MG63 (cell line): ENCODE data around the gene PTPRF. TPM values are rescaled to one million over a fixed set of nuclear protein-coding genes. Genes with fewer than 3 reads are reported as not detected.

ENCODE experiments used
- DNase-seq: peaks from one replicate; pipeline ENCODE4 v3.0.0-alpha.2; 2020
- H3K27me3 ChIP-seq: fragments of 250-450 bp; sonication (Bioruptor Pico); 2 replicates; pipeline ENCODE4 v1.5.1; 2020; ENCODE audit warnings: mild to moderate bottlenecking, moderate library complexity
- H3K36me3 ChIP-seq: fragments of 250-450 bp; sonication (Bioruptor Pico); 2 replicates; pipeline ENCODE4 v1.5.1; 2020; ENCODE audit warnings: mild to moderate bottlenecking, moderate library complexity
- H3K4me3 ChIP-seq: fragments of 250-450 bp; sonication (Bioruptor Pico); 2 replicates; pipeline ENCODE4 v1.5.1; 2020; ENCODE audit warnings: mild to moderate bottlenecking, moderate library complexity
- H3K9me3 ChIP-seq: fragments of 250-450 bp; sonication (Bioruptor Pico); 2 replicates; pipeline ENCODE4 v1.5.1; 2020; ENCODE audit warnings: mild to moderate bottlenecking, moderate library complexity
- total RNA-seq: library from RNA; depleted of rRNA; stranded (reverse); fragments of >200 nt; shearing (Covaris generic); gene quantifications from 2 replicates; pipeline ENCODE4 v1.2.3, GENCODE V29; 2014; ENCODE audit warnings: low replicate concordance

The PTPRF gene
- total RNA-seq, 1 experiment from 2014 or later = 33.0 TPM

DNA sequence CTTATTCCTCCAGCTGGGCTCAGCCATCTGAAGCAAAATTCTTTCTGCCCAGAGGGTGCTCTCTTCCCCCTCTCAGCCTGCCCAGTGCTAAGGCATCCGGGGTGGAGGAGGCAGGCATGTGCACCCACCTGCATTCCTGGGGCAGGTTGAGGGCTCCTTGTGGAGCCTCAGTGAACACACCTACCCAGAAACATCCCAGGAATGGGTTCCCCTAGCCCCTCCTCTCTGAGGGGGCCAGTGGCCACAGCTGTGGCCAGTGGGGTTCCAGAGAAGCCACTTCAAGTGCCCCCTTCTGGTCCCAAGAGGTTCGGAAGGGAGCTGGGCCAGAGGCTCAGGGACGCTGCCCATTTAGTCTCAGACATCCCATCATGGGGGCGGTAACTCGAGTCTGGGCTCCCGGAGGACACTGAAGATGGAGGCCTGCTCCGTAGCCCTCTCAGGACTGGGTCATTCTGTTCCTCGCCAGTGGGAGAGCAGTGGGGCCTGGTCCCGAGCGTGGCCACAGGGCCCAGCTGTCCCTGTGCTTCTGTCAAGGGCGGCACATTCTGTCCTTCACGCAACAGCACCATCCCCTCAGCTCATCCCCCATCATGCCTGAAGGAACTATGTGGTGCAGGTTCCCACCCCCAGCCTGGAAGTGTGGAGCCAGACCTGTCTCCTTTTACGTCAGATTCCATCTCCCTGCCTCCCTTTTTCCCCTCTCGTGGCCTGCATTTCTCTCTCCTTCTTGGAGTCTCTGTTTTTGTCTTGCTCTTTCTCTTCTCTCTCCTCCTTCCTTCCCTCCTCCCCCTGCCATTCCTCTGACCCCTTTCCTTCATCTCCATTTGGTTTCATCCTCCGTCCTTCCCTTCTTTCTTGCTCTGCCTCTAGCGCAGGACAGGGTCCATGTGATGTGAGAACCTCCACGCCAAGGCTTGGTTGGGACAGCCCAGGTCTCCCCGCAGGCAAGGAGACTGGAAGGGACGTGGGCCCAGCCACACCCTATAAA is 69.6 kb downstream of the PTPRF start:
- no peak overlapping the region for H3K4me3 ChIP-seq
- DNase-seq = no peak
- no peaks in the 10 kb centered on the region for H3K9me3 ChIP-seq
- H3K27me3 ChIP-seq = no peaks in the 10 kb centered on the region
- H3K36me3 ChIP-seq = no peaks in the 10 kb centered on the region

DNA sequence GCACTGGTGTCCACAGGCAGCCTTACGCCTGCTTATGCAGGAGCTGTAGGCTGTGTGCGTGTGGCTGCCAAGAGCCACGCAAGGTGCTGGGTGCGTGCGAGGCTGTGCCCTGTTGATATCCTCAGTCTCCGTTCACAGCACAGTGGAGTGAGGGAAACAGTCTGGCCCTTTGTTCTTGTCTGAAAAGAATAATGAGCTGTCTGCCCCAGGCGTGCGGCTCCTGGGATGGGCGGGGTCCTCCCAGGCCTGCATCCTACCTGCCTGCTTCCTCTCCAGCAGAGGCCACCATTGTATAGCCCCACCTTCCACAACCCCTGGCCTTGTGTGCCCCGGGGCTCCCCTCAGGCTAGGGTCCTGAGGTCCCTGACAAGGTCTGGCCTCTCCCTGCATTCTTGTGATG is 72.3 kb downstream of the PTPRF start:
- Histone ChIP-seq H3K36me3 (no peaks in the 10 kb centered on the region), H3K4me3 (no peak overlapping the region), H3K9me3 (no peaks in the 10 kb centered on the region), H3K27me3 (no peaks in the 10 kb centered on the region)
- no peak for DNase-seq

DNA sequence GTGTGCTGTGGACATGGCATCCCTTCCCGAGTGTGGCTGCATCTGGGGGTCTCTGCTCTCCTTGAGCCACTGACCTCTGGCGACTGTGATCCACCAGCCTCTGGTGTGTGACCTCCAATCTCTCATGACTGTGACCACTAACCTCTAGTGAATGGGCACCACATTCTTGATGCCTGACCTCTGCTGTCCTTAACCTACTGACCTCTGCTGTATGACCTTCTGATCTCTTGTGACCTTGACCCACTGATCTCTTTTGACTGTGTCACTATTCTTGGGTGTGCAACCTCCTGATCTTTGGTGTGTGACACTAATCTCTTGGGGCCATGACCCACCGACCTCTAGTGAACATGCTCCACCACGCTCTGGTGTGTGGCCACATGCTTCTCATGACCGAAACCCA is 73.5 kb downstream of the PTPRF start:
- Histone ChIP-seq H3K36me3 (no peaks in the 10 kb centered on the region), H3K4me3 (no peak overlapping the region), H3K27me3 (no peaks in the 10 kb centered on the region), H3K9me3 (no peaks in the 10 kb centered on the region)
- DNase-seq = no peak

DNA sequence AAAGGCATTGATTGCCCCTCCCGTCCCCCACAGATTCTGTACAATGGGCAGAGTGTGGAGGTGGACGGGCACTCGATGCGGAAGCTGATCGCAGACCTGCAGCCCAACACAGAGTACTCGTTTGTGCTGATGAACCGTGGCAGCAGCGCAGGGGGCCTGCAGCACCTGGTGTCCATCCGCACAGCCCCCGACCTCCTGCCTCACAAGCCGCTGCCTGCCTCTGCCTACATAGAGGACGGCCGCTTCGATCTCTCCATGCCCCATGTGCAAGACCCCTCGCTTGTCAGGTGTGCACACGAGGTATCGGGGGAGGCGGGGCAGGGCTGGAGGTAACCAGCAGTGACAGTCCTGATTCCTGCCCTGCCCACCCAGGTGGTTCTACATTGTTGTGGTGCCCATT is 74.5 kb downstream of the PTPRF start:
- no peaks in the 10 kb centered on the region for H3K9me3 ChIP-seq
- DNase-seq = no peak
- H3K4me3 ChIP-seq = no peak overlapping the region
- H3K36me3 ChIP-seq = no peaks in the 10 kb centered on the region
- H3K27me3 ChIP-seq = no peaks in the 10 kb centered on the region

DNA sequence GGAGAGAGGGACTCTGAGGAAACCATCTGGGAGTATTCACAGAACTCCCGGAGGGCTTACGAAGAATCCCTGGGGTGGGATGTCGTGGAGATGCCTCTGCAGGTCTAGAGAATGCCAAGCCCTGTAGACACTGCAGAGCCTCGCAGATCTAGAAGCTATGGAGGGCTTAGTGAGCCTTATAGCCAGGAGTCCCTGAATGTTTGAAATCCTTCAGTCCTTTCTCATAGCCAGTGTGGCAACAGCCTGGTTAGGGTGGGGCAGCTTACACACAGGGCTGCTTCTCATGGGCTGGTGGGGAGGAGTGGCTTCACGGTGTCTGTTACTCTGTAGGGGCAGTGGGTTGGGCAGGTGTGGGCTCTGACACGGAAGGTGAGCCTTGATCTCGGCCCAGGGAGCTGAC is 75.1 kb downstream of the PTPRF start:
- Histone ChIP-seq H3K4me3 (no peak overlapping the region), H3K36me3 (no peaks in the 10 kb centered on the region), H3K9me3 (no peaks in the 10 kb centered on the region), H3K27me3 (no peaks in the 10 kb centered on the region)
- DNase-seq = no peak

DNA sequence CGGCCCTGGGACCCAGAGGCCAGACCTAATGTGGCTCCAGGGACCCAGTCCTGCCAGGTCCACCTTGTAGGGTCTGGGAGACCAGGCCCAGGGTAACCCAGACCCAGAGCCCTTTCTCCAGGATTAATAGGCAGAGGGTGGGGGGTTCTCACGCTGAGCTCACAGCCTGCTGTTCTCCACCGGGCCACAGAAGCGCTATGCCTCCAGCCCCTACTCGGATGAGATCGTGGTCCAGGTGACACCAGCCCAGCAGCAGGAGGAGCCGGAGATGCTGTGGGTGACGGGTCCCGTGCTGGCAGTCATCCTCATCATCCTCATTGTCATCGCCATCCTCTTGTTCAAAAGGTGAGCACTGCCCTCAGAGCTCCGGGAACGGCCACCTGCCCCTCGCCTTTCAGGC is 75.9 kb downstream of the PTPRF start:
- H3K4me3 ChIP-seq = no peak overlapping the region
- no peaks in the 10 kb centered on the region for H3K36me3 ChIP-seq
- DNase-seq = no peak
- H3K27me3 ChIP-seq = no peaks in the 10 kb centered on the region
- H3K9me3 ChIP-seq = no peaks in the 10 kb centered on the region

DNA sequence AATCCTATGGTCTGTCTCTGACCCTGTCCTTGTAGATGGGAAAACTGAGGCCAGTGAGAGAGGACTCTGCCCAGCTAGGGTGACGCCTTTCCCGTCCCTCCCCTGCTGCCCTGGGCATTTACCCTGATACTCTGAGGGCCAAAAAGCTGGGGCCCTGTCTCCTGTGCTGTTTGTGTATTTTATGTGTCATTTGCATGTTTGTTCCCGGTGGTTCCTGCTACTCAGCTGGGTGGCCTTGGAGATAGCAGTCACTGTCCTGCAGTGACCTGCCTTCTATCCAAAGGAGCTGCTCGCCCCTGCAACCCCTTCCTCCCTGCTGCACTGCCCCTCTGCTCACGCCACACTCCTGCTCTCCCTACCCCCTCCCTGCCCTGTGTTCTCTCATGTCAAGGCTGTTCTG is 78.1 kb downstream of the PTPRF start:
- Histone ChIP-seq H3K27me3 (no peaks in the 10 kb centered on the region), H3K9me3 (no peaks in the 10 kb centered on the region), H3K36me3 (no peaks in the 10 kb centered on the region), H3K4me3 (no peak overlapping the region)
- DNase-seq = no peak

DNA sequence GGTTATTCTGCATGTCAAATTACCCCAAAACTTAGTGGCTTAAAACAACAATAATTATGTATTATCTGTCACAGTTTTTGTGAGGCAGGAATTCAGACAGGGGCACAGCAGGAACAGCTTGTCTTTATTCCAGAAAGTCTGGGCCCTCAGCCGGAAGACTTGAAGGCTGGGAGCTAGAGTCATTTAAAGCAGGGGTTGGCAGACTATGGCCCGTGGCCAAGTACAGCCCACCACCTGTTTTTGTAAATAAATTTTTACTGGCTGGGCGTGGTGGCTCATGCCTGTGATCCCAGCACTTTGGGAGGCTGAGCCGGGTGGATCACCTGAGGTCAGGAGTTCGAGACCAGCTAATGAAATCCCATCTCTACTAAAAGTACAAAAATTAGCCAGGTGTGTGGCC is 79.7 kb downstream of the PTPRF start:
- no peaks in the 10 kb centered on the region for H3K9me3 ChIP-seq
- no peaks in the 10 kb centered on the region for H3K27me3 ChIP-seq
- H3K4me3 ChIP-seq = no peak overlapping the region
- H3K36me3 ChIP-seq = no peaks in the 10 kb centered on the region
- DNase-seq = no peak

DNA sequence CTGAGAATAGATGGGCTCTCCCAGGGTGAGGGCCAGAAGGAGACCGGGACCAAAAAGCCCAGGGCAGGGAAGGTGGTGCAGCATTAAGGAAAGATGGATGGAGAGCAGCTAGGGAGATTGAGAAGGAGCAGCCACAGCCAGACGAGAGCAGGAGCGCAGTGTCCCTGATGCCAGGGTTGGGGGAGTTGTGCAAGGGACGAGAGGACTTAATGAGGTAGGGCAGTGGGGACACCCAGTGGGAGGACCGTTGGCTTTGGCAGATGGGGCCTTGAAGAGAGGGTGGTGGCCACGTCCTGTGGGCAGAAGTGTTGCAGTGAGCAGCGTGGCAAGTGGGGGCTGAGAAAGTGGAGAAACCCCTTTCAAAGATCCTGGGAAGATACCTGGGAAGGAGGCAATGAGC is 81.3 kb downstream of the PTPRF start:
- Histone ChIP-seq H3K9me3 (no peaks in the 10 kb centered on the region), H3K36me3 (no peaks in the 10 kb centered on the region), H3K4me3 (no peak overlapping the region), H3K27me3 (no peaks in the 10 kb centered on the region)
- DNase-seq = no peak

DNA sequence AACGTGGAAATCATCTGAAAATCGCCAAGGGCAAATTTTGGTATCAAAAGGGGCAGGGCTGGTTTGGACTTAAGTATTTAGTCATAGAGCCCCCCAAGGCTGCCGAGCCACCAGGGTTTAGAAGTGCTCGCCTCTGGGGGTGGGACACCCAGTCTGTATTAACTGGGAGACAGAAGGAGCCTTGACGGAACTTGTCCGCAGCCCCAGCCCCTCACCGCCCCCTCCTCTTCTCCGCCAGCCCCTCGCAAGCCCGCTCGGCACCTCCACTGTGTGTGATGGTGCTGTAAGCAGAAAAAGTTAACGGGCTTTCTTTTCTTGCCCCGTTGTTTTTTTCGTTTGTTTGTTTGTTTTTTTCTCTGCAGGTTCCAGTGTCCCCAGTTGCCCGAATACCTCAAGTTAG is 81.7 kb downstream of the PTPRF start:
- no peak overlapping the region for H3K4me3 ChIP-seq
- DNase-seq = no peak
- H3K27me3 ChIP-seq = no peaks in the 10 kb centered on the region
- no peaks in the 10 kb centered on the region for H3K9me3 ChIP-seq
- no peaks in the 10 kb centered on the region for H3K36me3 ChIP-seq

DNA sequence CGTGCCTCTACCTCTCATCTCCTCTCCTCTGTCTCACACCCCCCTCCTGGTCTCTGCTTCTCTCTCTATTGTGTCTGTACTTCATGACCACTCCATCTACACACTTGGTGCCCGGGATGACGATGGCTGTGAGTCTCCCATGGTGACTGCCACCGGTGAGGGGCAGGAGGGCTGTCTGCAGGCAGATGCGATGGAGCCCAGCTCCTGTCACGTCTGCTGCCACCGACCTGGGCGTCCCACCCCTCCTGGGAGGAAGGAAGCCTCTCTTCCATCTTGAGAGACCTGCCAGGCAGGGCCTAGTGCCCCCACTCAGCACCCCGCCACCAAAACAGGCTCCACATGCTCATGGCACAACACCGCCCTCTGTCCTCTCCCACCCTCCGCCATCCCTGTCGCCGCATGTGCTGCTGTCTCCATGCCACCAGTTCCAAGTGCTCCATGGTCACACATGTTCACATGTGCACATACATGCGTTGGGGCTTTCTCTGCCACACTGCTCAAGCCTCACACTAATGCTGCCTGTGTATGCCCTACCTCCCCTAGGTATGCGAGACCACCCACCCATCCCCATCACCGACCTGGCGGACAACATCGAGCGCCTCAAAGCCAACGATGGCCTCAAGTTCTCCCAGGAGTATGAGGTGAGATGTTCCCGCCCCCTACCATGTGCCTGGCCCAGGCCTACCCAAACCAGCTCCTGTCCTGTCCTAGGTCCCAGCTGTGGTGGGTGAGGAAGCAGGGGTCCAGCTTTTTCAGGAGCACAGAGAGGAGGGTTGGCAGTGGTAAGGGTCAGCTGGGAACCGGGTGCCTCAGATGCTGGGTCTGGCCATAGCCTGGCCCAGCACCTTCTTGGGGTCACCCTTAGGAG is 82.6 kb downstream of the PTPRF start:
- DNase-seq = no peak
- Histone ChIP-seq H3K27me3 (no peaks in the 10 kb centered on the region), H3K9me3 (no peaks in the 10 kb centered on the region), H3K36me3 (no peaks in the 10 kb centered on the region), H3K4me3 (no peak overlapping the region)

DNA sequence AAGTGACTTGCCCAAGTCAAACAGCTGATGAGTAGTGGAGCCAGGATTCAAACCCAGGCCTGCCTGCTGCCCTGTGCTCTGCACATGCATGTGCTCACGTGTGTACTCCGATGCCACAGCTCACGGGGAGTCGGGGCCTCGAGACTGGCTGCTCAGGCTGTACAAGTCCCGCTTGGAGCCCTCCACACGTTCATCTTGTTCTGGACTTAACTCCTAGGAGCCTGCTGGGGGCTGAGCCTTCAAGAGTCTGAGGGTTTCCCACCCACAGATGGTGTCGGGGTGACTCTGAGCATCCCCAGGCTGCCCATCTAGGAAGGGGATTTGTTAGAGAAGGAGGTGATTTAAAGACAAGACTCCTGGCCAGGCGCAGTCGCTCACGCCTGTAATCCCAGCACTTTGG is 83.5 kb downstream of the PTPRF start:
- Histone ChIP-seq H3K9me3 (no peaks in the 10 kb centered on the region), H3K36me3 (no peaks in the 10 kb centered on the region), H3K27me3 (no peaks in the 10 kb centered on the region), H3K4me3 (no peak overlapping the region)
- DNase-seq = no peak

DNA sequence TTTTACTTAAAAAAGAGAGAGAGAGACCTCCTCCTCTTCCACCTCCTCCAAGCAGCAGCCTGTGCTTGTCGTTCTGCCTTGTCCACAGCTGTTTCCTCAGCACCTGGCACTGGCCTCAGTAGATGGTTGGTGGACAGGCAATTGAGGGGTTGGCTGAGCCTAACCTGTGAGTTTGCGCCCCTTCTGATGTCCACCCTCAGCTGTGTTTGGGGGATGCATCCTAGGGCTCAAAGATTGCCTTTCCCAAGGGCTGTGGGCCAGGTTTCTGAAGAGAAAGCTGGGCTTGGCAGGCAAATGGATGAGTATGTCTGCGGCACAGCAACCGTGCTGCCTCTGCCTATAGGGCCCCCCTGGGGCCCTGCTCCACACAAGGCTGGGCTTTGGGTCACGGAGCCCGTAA is 84.2 kb downstream of the PTPRF start:
- Histone ChIP-seq H3K9me3 (no peaks in the 10 kb centered on the region), H3K27me3 (no peaks in the 10 kb centered on the region), H3K4me3 (no peak overlapping the region), H3K36me3 (no peaks in the 10 kb centered on the region)
- DNase-seq = no peak

DNA sequence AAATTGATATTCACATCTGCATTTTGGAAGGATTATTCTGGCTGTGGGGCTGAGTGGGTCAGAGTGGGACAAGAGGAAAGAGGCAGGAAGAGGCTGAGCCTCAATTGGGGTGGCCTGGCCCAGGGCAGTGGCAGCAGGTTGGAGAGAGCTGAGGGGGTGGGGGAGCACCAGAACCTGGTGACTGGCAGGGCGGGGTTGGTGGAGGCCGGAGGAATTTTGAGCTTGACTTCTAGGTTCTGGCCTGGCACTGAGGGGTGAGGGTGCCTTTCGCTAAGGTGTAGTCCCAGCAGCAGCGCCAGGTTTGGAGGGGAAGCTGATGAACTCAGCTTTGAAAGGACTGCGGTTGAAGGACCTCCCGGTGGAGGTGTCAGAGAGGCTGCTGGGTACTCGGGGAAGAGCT is 85.7 kb downstream of the PTPRF start:
- Histone ChIP-seq H3K9me3 (no peaks in the 10 kb centered on the region), H3K27me3 (no peaks in the 10 kb centered on the region), H3K4me3 (no peak overlapping the region), H3K36me3 (no peaks in the 10 kb centered on the region)
- DNase-seq = no peak

DNA sequence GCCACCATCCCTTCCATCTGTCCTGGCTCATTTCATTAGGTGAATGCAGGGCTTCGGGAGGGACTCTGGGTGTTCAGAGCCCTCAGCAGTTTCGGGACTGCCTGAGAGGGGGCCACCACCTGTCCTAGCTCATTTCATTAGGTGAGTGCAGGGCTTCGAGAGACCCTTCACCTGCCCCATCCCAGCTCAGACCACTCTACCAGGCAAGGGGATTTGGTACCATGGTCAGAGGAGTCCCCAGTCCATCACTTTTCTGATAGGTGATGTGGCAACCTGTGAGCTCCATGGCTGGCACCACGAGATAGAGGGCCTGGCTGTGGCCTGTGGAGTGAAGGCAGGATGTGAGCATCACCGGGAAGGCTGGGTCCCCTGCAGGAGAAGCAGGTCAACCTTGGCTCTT is 86.3 kb downstream of the PTPRF start:
- Histone ChIP-seq H3K4me3 (no peak overlapping the region), H3K9me3 (no peaks in the 10 kb centered on the region), H3K36me3 (no peaks in the 10 kb centered on the region), H3K27me3 (no peaks in the 10 kb centered on the region)
- no peak for DNase-seq

DNA sequence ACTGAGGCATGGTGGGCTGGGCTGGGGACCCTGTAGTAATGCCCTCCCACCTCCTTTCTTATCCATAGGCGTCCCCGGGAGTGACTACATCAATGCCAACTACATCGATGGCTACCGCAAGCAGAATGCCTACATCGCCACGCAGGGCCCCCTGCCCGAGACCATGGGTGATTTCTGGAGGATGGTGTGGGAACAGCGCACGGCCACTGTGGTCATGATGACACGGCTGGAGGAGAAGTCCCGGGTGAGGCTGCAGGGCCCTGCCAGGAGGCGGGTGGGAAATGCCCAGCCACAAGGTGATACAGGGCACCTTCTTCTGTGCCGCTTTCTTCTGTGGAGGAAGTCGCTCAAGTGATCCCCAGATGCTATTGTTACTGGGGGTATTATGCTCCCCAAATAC is 87.0 kb downstream of the PTPRF start:
- no peaks in the 10 kb centered on the region for H3K36me3 ChIP-seq
- DNase-seq = no peak
- H3K4me3 ChIP-seq = no peak overlapping the region
- no peaks in the 10 kb centered on the region for H3K27me3 ChIP-seq
- H3K9me3 ChIP-seq = no peaks in the 10 kb centered on the region

DNA sequence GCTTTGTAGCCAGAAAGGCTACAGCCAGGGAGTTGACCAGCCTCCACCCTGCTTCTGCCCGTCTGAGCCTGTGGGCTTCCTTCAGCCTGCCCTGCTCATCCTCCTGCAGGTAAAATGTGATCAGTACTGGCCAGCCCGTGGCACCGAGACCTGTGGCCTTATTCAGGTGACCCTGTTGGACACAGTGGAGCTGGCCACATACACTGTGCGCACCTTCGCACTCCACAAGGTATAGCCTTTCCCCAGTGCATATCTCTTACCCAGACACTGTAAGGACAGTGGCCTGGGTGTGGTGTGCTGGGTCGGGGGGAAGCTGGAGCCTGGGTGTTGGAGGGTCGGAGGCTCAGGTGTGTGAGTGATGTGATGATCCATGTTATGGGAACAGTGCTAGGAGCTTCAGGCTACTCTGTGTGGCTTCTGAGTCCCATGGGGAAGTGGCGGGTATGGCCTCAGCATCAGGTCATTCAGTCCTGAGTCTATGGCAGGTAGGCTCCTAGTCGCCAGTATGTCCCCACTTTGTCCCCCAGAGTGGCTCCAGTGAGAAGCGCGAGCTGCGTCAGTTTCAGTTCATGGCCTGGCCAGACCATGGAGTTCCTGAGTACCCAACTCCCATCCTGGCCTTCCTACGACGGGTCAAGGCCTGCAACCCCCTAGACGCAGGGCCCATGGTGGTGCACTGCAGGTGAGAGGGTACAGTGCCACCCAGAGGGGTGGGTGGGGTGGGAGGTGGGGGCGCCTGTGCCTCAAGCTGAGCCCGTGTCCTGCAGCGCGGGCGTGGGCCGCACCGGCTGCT is 88.0 kb downstream of the PTPRF start:
- no peaks in the 10 kb centered on the region for H3K27me3 ChIP-seq
- no peaks in the 10 kb centered on the region for H3K36me3 ChIP-seq

More for the DNA sequence above, 88.0 kb downstream of the PTPRF start:
- DNase-seq = no peak
- Histone ChIP-seq H3K9me3 (no peaks in the 10 kb centered on the region), H3K4me3 (no peak overlapping the region)
